H1 (cell line): ENCODE measurements around the gene TSPAN5. TPM values are rescaled to one million over a fixed set of nuclear protein-coding genes. Genes with fewer than 3 reads are reported as not detected.

Source experiments
- CHD2 ChIP-seq: IDR thresholded peaks from 2 replicates; pipeline ENCODE4 v1.6.1; 2012; ENCODE audit warnings: low read length, improper control_type of control experiment
- CHD7 ChIP-seq: fragments of 300-600 bp; sonication (generic); IDR thresholded peaks from 2 replicates; pipeline ENCODE4 v1.7.1; 2012; ENCODE audit warnings: low read length, moderate library complexity, mild to moderate bottlenecking, inconsistent platforms; ENCODE audit not compliant: insufficient replicate concordance
- CTCF ChIP-seq, 3 experiments: IDR thresholded peaks; 1 replicate in 2 of 3; 2 replicates in 1 of 3; pipeline versions ENCODE4 v1.5.1 to v1.6.1; 2011; ENCODE audit warnings: low read length in 3 of 3, mild to moderate bottlenecking in 3 of 3, inconsistent platforms in 2 of 3, low read depth in 1 of 3, moderate library complexity in 1 of 3; ENCODE audit not compliant: insufficient read depth in 1 of 3; ENCODE audit errors: control extremely low read depth in 1 of 3
- EGR1 ChIP-seq: IDR thresholded peaks from 2 replicates; pipeline ENCODE4 v1.6.1; 2011; ENCODE audit warnings: low read depth, low read length, borderline replicate concordance
- NRF1 ChIP-seq: IDR thresholded peaks from 2 replicates; pipeline ENCODE4 v1.6.1; 2011; ENCODE audit warnings: mild to moderate bottlenecking, low read depth, low read length, improper control_type of control experiment
- RBBP5 ChIP-seq: IDR thresholded peaks from 2 replicates; pipeline ENCODE4 v1.7.1; 2012; ENCODE audit warnings: low read depth, mild to moderate bottlenecking, inconsistent platforms, low read length, moderate library complexity, borderline replicate concordance
- SIN3A ChIP-seq, 2 experiments: IDR thresholded peaks in 1 of 2; conservative IDR thresholded peaks in 1 of 2; 2 replicates each; pipeline ENCODE4 v1.6.1; 2011 to 2012; ENCODE audit warnings: low read length in 2 of 2, improper control_type of control experiment in 1 of 2, low read depth in 1 of 2, mild to moderate bottlenecking in 1 of 2
- polyA plus RNA-seq, 7 experiments: library from polyadenylated mRNA; depleted of rRNA in 3 of 7; stranded (reverse) in 5 of 7; unstranded in 2 of 7; fragments of >200 nt in 5 of 7; fragments of 200-250 nt in 2 of 7; gene quantifications; 1 replicate in 5 of 7; 2 replicates in 1 of 7; 4 replicates in 1 of 7; pipeline versions ENCODE4 v1.2.1 to v1.2.3, GENCODE V29; 2011 to 2013; ENCODE audit warnings: missing spikeins in 2 of 7, mixed read lengths in 2 of 7
- total RNA-seq: library from RNA; stranded (reverse); fragmentation: NEBNext Ultra II Directional; extraction: Animal tissue kit (Norgen Biotek cat#: 25700); gene quantifications from 2 replicates; pipeline ENCODE4 v1.2.1, GENCODE V29; 2021

TSPAN5 gene
- total and polyA plus RNA-seq, 2 of the 8 experiments (the other 6 are each of a cell fraction or from before 2014, with no cell fraction given): 17.6 to 21.2 TPM

- TF ChIP-seq CHD7 (no peak), EGR1 (peak; percentile 31; the same call in 1 of the 2 replicates), NRF1 (no peak), RBBP5 (no peak), CTCF (IDR thresholded peaks at IDR 0.05; ENCODE audit: control extremely low read depth in 1 of 3, insufficient read depth in 1 of 3, low read depth in 1 of 3, low read length in 3 of 3) (peak; percentile 50 to 62 (median 58)), CHD2 (no peak), SIN3A (conservative IDR thresholded peaks at IDR 0.05 in 1 of 2, IDR thresholded peaks at IDR 0.05 in 1 of 2; ENCODE audit: low read depth in 1 of 2, low read length in 2 of 2) (no peak)
Observed at GRCh38 chr4:98447648-98448047, 210.8 kb downstream of the TSPAN5 start (continued).
